HepG2 (cell line): ENCODE data around the gene CASKIN1. TPM values are rescaled to one million over a fixed set of nuclear protein-coding genes. Genes with fewer than 3 reads are reported as not detected.

Experiments used
- ELF1 ChIP-seq: sonication (generic); formaldehyde crosslinking; IDR thresholded peaks from 2 replicates; pipeline ENCODE4 v1.4.0; 2020; ENCODE audit warnings: missing genetic modification reagents
- HNRNPL ChIP-seq: fragments of 200-400 bp; formaldehyde crosslinking; IDR thresholded peaks from 2 replicates; pipeline ENCODE4 v1.6.1; 2017; ENCODE audit warnings: mild to moderate bottlenecking, low read depth, low read length
- HOXA9 ChIP-seq: sonication (generic); formaldehyde crosslinking; IDR thresholded peaks from 2 replicates; pipeline ENCODE4 v1.8.1; 2022; ENCODE audit warnings: missing genetic modification reagents, mild to moderate bottlenecking, moderate library complexity, borderline replicate concordance
- ISX ChIP-seq: sonication (generic); formaldehyde crosslinking; conservative IDR thresholded peaks from 2 replicates; pipeline ENCODE4 v1.5.0; 2020; ENCODE audit warnings: missing genetic modification reagents
- PHF8 ChIP-seq: sonication (generic); formaldehyde crosslinking; IDR thresholded peaks from 2 replicates; pipeline ENCODE4 v1.5.0; 2020; ENCODE audit warnings: missing genetic modification reagents
- SP1 ChIP-seq, 2 experiments: fragments of 450-650 bp in 1 of 2; sonication (generic) in 1 of 2; formaldehyde crosslinking in 1 of 2; IDR thresholded peaks; 2 replicates each; pipeline versions ENCODE4 v1.4.0 to v1.6.1; 2016 to 2020; ENCODE audit warnings: missing genetic modification reagents in 1 of 2
- WIZ ChIP-seq: sonication (generic); formaldehyde crosslinking; IDR thresholded peaks from 2 replicates; pipeline ENCODE4 v1.5.1; 2020; ENCODE audit warnings: mild to moderate bottlenecking, missing genetic modification reagents
- ZNF234 ChIP-seq: sonication (generic); formaldehyde crosslinking; conservative IDR thresholded peaks from 2 replicates; pipeline ENCODE4 v1.5.1; 2020; ENCODE audit warnings: mild to moderate bottlenecking, missing genetic modification reagents
- ZNF329 ChIP-seq: sonication (generic); formaldehyde crosslinking; IDR thresholded peaks from 2 replicates; pipeline ENCODE4 v1.9.0; 2021; ENCODE audit warnings: low read depth, mild to moderate bottlenecking, missing genetic modification reagents
- ZNF331 ChIP-seq: sonication (generic); formaldehyde crosslinking; IDR thresholded peaks from 2 replicates; pipeline ENCODE4 v1.4.0; 2020; ENCODE audit warnings: missing genetic modification reagents
- polyA plus RNA-seq, 8 experiments: library from polyadenylated mRNA; depleted of rRNA in 3 of 8; stranded (reverse) in 7 of 8; unstranded in 1 of 8; fragments of >200 nt; fragmentation: Illumina TruSeq in 4 of 8; extraction: Trizol in 4 of 8; gene quantifications; 2 replicates each; pipeline versions ENCODE4 v1.2.1 to v1.2.3, GENCODE V29; 2011 to 2016; ENCODE audit warnings: low read depth in 4 of 8, missing spikeins in 1 of 8, mixed read lengths in 1 of 8; ENCODE audit not compliant: insufficient read depth in 1 of 8
- total RNA-seq, 5 experiments: library from RNA; depleted of rRNA; stranded (reverse); fragments of >200 nt; fragmentation: Illumina TruSeq; extraction: Trizol; gene quantifications; 2 replicates each; pipeline ENCODE4 v1.2.3, GENCODE V29; 2016; ENCODE audit warnings: low read depth in 1 of 5
- TF ChIP-seq, protein P1 (sequence below): IDR thresholded peaks from 2 replicates; pipeline ENCODE4 v1.6.1; 2016; ENCODE audit warnings: missing compliant biosample characterization, missing genetic modification reagents, borderline replicate concordance
- TF ChIP-seq, protein P2 (sequence below): sonication (generic); formaldehyde crosslinking; IDR thresholded peaks from 2 replicates; pipeline ENCODE4 v1.9.0; 2021; ENCODE audit warnings: missing genetic modification reagents, borderline replicate concordance
- TF ChIP-seq, protein P3 (sequence below): sonication (generic); formaldehyde crosslinking; IDR thresholded peaks from 2 replicates; pipeline ENCODE4 v1.8.0; 2022; ENCODE audit warnings: missing genetic modification reagents, mild to moderate bottlenecking, borderline replicate concordance
- TF ChIP-seq, protein P4 (sequence below): sonication (generic); formaldehyde crosslinking; IDR thresholded peaks from 2 replicates; pipeline ENCODE4 v1.5.1; 2020; ENCODE audit warnings: mild to moderate bottlenecking, missing genetic modification reagents, moderate library complexity
- TF ChIP-seq, protein P5 (sequence below): sonication (generic); formaldehyde crosslinking; IDR thresholded peaks from 2 replicates; pipeline ENCODE4; 2020; ENCODE audit warnings: missing genetic modification reagents, mild to moderate bottlenecking, borderline replicate concordance

CASKIN1 gene
- total and polyA plus RNA-seq, 2 of the 13 experiments (the other 11 are each of a cell fraction or from before 2014, with no cell fraction given): 1.2 to 2.2 TPM

DNA sequence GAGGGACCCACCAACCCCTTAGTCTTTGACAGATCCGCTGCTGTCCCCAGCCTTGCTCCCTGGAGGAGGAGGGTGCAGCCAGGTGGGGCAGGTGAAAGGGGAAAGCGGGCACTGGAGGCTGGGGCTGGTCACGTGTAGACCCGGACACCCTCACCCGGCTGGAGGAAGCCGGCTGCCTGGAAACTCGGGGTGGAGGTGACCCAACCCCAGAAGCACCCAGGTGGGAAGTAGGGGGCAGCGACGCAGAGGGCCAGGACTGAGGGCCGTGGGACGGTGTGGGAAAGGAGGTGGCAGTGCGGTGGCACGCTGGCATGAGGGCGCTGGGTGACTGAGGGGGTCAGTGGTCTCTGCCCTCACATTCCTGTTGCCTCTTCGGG is 38.2 kb downstream of the CASKIN1 start (continued):
- TF ChIP-seq ZNF329 (CRISPR knock-in tag) (no peak), ISX (CRISPR knock-in tag) (no peak), PHF8 (CRISPR knock-in tag) (no peak), SP1 (IDR thresholded peaks at IDR 0.05) (no peak), SP1 (CRISPR knock-in tag; IDR thresholded peaks at IDR 0.05) (no peak), HOXA9 (CRISPR knock-in tag) (no peak), ZNF234 (CRISPR knock-in tag) (no peak), ELF1 (CRISPR knock-in tag) (peak; percentile 3; the same call in 1 of the 2 replicates), WIZ (CRISPR knock-in tag) (0 out of 2 replicates have a peak, but pooled peaks have one; percentile 37), ZNF331 (no peak), HNRNPL (peak; percentile 82)
- TF ChIP-seq, protein P1, sequence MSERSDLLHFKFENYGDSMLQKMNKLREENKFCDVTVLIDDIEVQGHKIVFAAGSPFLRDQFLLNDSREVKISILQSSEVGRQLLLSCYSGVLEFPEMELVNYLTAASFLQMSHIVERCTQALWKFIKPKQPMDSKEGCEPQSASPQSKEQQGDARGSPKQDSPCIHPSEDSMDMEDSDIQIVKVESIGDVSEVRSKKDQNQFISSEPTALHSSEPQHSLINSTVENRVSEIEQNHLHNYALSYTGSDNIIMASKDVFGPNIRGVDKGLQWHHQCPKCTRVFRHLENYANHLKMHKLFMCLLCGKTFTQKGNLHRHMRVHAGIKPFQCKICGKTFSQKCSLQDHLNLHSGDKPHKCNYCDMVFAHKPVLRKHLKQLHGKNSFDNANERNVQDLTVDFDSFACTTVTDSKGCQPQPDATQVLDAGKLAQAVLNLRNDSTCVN: peak; percentile 8; the same call in 1 of the 2 replicates
- TF ChIP-seq, protein P2, sequence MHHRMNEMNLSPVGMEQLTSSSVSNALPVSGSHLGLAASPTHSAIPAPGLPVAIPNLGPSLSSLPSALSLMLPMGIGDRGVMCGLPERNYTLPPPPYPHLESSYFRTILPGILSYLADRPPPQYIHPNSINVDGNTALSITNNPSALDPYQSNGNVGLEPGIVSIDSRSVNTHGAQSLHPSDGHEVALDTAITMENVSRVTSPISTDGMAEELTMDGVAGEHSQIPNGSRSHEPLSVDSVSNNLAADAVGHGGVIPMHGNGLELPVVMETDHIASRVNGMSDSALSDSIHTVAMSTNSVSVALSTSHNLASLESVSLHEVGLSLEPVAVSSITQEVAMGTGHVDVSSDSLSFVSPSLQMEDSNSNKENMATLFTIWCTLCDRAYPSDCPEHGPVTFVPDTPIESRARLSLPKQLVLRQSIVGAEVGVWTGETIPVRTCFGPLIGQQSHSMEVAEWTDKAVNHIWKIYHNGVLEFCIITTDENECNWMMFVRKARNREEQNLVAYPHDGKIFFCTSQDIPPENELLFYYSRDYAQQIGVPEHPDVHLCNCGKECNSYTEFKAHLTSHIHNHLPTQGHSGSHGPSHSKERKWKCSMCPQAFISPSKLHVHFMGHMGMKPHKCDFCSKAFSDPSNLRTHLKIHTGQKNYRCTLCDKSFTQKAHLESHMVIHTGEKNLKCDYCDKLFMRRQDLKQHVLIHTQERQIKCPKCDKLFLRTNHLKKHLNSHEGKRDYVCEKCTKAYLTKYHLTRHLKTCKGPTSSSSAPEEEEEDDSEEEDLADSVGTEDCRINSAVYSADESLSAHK (CRISPR knock-in tag): no peak
- TF ChIP-seq, protein P3, sequence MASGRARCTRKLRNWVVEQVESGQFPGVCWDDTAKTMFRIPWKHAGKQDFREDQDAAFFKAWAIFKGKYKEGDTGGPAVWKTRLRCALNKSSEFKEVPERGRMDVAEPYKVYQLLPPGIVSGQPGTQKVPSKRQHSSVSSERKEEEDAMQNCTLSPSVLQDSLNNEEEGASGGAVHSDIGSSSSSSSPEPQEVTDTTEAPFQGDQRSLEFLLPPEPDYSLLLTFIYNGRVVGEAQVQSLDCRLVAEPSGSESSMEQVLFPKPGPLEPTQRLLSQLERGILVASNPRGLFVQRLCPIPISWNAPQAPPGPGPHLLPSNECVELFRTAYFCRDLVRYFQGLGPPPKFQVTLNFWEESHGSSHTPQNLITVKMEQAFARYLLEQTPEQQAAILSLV: 0 out of 2 replicates have a peak, but pooled peaks have one; percentile 21
- TF ChIP-seq, protein P4, sequence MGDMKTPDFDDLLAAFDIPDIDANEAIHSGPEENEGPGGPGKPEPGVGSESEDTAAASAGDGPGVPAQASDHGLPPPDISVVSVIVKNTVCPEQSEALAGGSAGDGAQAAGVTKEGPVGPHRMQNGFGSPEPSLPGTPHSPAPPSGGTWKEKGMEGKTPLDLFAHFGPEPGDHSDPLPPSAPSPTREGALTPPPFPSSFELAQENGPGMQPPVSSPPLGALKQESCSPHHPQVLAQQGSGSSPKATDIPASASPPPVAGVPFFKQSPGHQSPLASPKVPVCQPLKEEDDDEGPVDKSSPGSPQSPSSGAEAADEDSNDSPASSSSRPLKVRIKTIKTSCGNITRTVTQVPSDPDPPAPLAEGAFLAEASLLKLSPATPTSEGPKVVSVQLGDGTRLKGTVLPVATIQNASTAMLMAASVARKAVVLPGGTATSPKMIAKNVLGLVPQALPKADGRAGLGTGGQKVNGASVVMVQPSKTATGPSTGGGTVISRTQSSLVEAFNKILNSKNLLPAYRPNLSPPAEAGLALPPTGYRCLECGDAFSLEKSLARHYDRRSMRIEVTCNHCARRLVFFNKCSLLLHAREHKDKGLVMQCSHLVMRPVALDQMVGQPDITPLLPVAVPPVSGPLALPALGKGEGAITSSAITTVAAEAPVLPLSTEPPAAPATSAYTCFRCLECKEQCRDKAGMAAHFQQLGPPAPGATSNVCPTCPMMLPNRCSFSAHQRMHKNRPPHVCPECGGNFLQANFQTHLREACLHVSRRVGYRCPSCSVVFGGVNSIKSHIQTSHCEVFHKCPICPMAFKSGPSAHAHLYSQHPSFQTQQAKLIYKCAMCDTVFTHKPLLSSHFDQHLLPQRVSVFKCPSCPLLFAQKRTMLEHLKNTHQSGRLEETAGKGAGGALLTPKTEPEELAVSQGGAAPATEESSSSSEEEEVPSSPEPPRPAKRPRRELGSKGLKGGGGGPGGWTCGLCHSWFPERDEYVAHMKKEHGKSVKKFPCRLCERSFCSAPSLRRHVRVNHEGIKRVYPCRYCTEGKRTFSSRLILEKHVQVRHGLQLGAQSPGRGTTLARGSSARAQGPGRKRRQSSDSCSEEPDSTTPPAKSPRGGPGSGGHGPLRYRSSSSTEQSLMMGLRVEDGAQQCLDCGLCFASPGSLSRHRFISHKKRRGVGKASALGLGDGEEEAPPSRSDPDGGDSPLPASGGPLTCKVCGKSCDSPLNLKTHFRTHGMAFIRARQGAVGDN (CRISPR knock-in tag): peak; percentile 54
- TF ChIP-seq, protein P5, sequence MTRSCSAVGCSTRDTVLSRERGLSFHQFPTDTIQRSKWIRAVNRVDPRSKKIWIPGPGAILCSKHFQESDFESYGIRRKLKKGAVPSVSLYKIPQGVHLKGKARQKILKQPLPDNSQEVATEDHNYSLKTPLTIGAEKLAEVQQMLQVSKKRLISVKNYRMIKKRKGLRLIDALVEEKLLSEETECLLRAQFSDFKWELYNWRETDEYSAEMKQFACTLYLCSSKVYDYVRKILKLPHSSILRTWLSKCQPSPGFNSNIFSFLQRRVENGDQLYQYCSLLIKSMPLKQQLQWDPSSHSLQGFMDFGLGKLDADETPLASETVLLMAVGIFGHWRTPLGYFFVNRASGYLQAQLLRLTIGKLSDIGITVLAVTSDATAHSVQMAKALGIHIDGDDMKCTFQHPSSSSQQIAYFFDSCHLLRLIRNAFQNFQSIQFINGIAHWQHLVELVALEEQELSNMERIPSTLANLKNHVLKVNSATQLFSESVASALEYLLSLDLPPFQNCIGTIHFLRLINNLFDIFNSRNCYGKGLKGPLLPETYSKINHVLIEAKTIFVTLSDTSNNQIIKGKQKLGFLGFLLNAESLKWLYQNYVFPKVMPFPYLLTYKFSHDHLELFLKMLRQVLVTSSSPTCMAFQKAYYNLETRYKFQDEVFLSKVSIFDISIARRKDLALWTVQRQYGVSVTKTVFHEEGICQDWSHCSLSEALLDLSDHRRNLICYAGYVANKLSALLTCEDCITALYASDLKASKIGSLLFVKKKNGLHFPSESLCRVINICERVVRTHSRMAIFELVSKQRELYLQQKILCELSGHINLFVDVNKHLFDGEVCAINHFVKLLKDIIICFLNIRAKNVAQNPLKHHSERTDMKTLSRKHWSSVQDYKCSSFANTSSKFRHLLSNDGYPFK (CRISPR knock-in tag): 0 out of 2 replicates have a peak, but pooled peaks have one; percentile 2
